ENCODE results near the gene SCAANT1. TPM values are rescaled to one million over a fixed set of nuclear protein-coding genes. Genes with fewer than 3 reads are reported as not detected.

Gene SCAANT1
- total and polyA plus RNA-seq, 2 experiments from 2014 or later: 1.1 TPM; not detected in 1

DNA sequence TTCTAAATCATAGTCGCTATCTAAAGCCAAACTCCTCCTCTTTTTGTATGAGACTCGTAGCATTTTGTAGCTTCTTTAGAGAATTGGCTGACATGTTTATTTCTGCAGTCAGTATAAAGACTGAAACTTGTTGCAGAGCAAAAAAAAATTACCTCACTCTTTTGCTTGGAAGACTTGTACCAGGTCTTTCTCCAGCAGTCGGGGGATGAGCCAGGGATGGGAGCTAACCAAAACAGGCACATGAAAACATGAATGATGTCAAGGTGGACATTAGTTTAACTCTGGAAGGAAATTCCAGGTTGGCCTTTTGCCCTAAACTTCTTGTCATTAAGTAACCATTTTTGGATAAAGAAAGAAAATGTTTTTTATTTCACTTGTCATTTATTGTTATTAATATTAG, 47.0 kb upstream of the SCAANT1 start:
- H3K4me1 ChIP-seq (ENCODE audit: insufficient read depth): no peaks in the 10 kb centered on the region
- TF ChIP-seq EZH2phosphoT487 (IDR thresholded peaks at IDR 0.05; ENCODE audit: low read depth, severe bottlenecking, unreplicated experiment) (no peak), EZH2 (IDR thresholded peaks at IDR 0.05; ENCODE audit: borderline replicate concordance) (no peak)
- TF ChIP-seq, protein P1, sequence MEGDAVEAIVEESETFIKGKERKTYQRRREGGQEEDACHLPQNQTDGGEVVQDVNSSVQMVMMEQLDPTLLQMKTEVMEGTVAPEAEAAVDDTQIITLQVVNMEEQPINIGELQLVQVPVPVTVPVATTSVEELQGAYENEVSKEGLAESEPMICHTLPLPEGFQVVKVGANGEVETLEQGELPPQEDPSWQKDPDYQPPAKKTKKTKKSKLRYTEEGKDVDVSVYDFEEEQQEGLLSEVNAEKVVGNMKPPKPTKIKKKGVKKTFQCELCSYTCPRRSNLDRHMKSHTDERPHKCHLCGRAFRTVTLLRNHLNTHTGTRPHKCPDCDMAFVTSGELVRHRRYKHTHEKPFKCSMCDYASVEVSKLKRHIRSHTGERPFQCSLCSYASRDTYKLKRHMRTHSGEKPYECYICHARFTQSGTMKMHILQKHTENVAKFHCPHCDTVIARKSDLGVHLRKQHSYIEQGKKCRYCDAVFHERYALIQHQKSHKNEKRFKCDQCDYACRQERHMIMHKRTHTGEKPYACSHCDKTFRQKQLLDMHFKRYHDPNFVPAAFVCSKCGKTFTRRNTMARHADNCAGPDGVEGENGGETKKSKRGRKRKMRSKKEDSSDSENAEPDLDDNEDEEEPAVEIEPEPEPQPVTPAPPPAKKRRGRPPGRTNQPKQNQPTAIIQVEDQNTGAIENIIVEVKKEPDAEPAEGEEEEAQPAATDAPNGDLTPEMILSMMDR (IDR thresholded peaks at IDR 0.05; ENCODE audit: poor library complexity): no peak
- no peak overlapping the region for H3K27ac ChIP-seq
- H3K27me3 ChIP-seq: no peaks in the 10 kb centered on the region
- H3K9me3 ChIP-seq (ENCODE audit: low read depth): no peaks in the 10 kb centered on the region
- 85% methylated on average over 3 of the region's 3 CpGs for WGBS (ENCODE audit: low lambda C conversion rate, missing lambda C conversion rate)
- H3K9me2 ChIP-seq (replicated peaks; ENCODE audit: insufficient read depth): no peaks in the 10 kb centered on the region
- DNase-seq (ENCODE audit: low spot score): no peak
- peaks cover 27% of the 10 kb centered on the region for H3K79me2 ChIP-seq
- no peaks in the 10 kb centered on the region for H3K36me3 ChIP-seq (replicated peaks; ENCODE audit: insufficient read depth, low read depth)
- no peak overlapping the region for H2AFZ ChIP-seq
- no peaks in the 10 kb centered on the region for H4K20me1 ChIP-seq (ENCODE audit: insufficient read depth, poor library complexity, severe bottlenecking)
- H3K4me3 ChIP-seq: no peak overlapping the region
- no peak overlapping the region for H3K4me2 ChIP-seq

DNA sequence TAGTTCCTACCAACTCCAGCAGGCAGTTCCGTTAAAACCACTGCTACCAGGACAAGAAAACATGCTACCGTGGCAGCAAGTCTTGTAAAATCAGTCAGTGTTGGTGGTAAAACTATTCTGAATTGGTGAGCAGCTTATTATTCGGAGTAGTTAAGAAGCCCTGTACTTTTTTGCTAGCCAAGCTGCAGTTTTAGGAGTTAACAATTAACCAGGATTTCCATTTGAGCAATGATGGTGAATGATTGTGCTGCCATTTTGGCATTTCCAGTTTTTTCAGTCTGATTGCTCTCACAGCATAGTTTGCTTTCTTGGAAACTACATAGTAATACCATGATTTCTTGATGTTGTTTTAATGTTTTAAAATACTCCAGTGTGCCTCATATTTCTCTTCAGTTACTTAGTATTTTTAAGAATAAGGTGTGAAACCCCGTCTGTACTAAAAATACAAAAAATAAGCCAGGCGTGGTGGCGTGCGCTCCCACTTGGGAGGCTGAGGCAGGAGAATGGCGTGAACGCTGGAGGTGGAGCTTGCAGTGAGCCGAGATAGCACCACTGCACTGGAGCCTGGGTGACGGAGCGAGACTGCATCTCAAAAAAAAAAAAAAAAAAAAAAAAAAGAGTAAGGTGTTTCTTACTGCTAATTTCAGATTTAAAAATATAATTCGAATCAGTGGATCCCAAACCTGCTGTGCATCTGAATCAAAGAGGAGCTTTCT, 43.8 kb upstream of the SCAANT1 start:
- H3K27me3 ChIP-seq: no peaks in the 10 kb centered on the region
- H3K36me3 ChIP-seq (replicated peaks; ENCODE audit: insufficient read depth, low read depth): no peaks in the 10 kb centered on the region
- no peak overlapping the region for H3K27ac ChIP-seq
- H3K9me2 ChIP-seq (replicated peaks; ENCODE audit: insufficient read depth): no peaks in the 10 kb centered on the region
- H3K4me2 ChIP-seq: no peak overlapping the region
- H3K79me2 ChIP-seq: peaks cover 39% of the 10 kb centered on the region
- H3K4me3 ChIP-seq: no peak overlapping the region
- DNase-seq (ENCODE audit: low spot score): no peak
- no peaks in the 10 kb centered on the region for H3K9me3 ChIP-seq (ENCODE audit: low read depth)
- no peak overlapping the region for H2AFZ ChIP-seq
- TF ChIP-seq, protein P1 (IDR thresholded peaks at IDR 0.05; ENCODE audit: poor library complexity): no peak
- TF ChIP-seq EZH2 (IDR thresholded peaks at IDR 0.05; ENCODE audit: borderline replicate concordance) (no peak), EZH2phosphoT487 (IDR thresholded peaks at IDR 0.05; ENCODE audit: low read depth, severe bottlenecking, unreplicated experiment) (no peak)
- 92% methylated on average over 13 of the region's 13 CpGs for WGBS (ENCODE audit: low lambda C conversion rate, missing lambda C conversion rate)
- H4K20me1 ChIP-seq (ENCODE audit: insufficient read depth, poor library complexity, severe bottlenecking): no peaks in the 10 kb centered on the region
- no peaks in the 10 kb centered on the region for H3K4me1 ChIP-seq (ENCODE audit: insufficient read depth)

DNA sequence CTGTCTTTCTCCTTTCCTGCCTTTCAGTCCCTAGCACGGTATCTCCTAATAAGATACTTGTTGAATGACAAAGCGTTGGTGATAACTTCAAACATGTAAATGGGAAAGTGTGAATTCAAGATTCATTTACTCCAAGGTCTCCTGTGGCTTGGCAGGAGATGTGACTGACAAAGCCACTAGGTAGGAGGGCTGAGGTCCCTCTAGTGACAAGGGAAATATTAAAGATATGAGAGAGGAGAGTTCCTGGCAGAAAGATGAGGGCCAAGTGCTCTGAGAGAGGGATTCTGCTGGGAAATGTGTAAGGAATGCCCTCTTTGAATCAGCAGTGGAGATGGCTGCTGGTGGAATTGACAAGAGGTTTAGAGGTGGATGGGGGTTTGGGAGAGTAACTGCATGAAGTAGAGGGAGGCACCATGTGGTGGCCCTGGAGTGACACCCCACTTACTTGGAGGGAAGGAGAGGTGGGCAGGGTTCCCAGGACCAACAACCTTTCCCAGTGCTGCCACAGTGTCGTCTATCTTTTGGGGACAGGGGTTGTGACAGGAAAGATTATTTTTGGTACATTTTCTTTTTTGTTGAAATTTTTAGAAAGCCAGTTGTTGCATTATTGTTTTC, 43.0 kb upstream of the SCAANT1 start:
- 85% methylated on average over 3 of the region's 3 CpGs for WGBS (ENCODE audit: low lambda C conversion rate, missing lambda C conversion rate)
- H3K79me2 ChIP-seq: peaks cover 46% of the 10 kb centered on the region

More for the DNA sequence above, 43.0 kb upstream of the SCAANT1 start:
- Histone ChIP-seq H3K9me2 (replicated peaks; ENCODE audit: insufficient read depth) (no peaks in the 10 kb centered on the region), H2AFZ (no peak overlapping the region), H3K4me1 (ENCODE audit: insufficient read depth) (no peaks in the 10 kb centered on the region), H3K9me3 (ENCODE audit: low read depth) (no peaks in the 10 kb centered on the region), H4K20me1 (ENCODE audit: insufficient read depth, poor library complexity, severe bottlenecking) (no peaks in the 10 kb centered on the region), H3K27ac (no peak overlapping the region), H3K4me2 (no peak overlapping the region), H3K27me3 (no peaks in the 10 kb centered on the region), H3K4me3 (no peak overlapping the region), H3K36me3 (replicated peaks; ENCODE audit: insufficient read depth, low read depth) (no peaks in the 10 kb centered on the region)
- DNase-seq (ENCODE audit: low spot score): no peak
- TF ChIP-seq, protein P1 (IDR thresholded peaks at IDR 0.05; ENCODE audit: poor library complexity): no peak
- TF ChIP-seq EZH2phosphoT487 (IDR thresholded peaks at IDR 0.05; ENCODE audit: low read depth, severe bottlenecking, unreplicated experiment) (no peak), EZH2 (IDR thresholded peaks at IDR 0.05; ENCODE audit: borderline replicate concordance) (no peak)

Measured in hepatocyte (in vitro differentiated cells).